A549 (cell line): ENCODE measurements around the gene SGSM2. TPM values are rescaled to one million over a fixed set of nuclear protein-coding genes. Genes with fewer than 3 reads are reported as not detected.

ENCODE experiments used
- ATAC-seq, 2 experiments: fragments of 200-7000 bp in 1 of 2; fragments of >200 bp in 1 of 2; cut with Nextera tagmentation in 1 of 2; cut with Tn5 transposase in 1 of 2; 3 replicates each; pipeline versions ENCODE4 v1.8.0 to v1.9.1; 2018 to 2020; ENCODE audit warnings: mild to moderate bottlenecking in 1 of 2, moderate library complexity in 1 of 2
- CTCF ChIA-PET: fragments of 300-600 bp; sonication (Branson Sonifier 250); formaldehyde crosslinking; extraction: SDS; loops from one replicate; lab custom pipeline; 2021; ENCODE audit warnings: antibody characterized with exemption, inconsistent platforms; lab: Yijun Ruan, JAX
- POLR2A ChIA-PET: fragments of 350-600 bp; formaldehyde crosslinking; extraction: SDS; loops from one replicate; lab custom pipeline; 2021; ENCODE audit warnings: antibody characterized with exemption, inconsistent platforms; lab: Yijun Ruan, JAX
- DNase-seq, 2 experiments: peaks; one replicate each; pipeline versions ENCODE4 v3.0.0 to v3.0.0-alpha.2; 2011 to 2016; ENCODE audit warnings: low read depth in 1 of 2, low spot score in 1 of 2
- FAIRE-seq: peaks from 2 replicates; lab custom pipeline; 2011; peaks lifted over from hg19 to GRCh38; lab: Jason Lieb, UNC
- H3K27ac ChIP-seq, 2 experiments: fragments of >200 bp; sonication (Bioruptor Twin); formaldehyde crosslinking; 3 replicates each; pipeline ENCODE4 v1.5.1; 2016 to 2017
- H3K4me1 ChIP-seq: fragments of >200 bp; sonication (Bioruptor Twin); formaldehyde crosslinking; 3 replicates; pipeline ENCODE4 v1.6.1; 2016
- H3K4me2 ChIP-seq: fragments of >200 bp; sonication (Bioruptor Twin); formaldehyde crosslinking; 3 replicates; pipeline ENCODE4 v1.6.1; 2016
- H3K4me3 ChIP-seq: fragments of >200 bp; sonication (Bioruptor Twin); formaldehyde crosslinking; 3 replicates; pipeline ENCODE4 v1.5.1; 2016
- H3K9me3 ChIP-seq: fragments of >200 bp; sonication (Bioruptor Twin); formaldehyde crosslinking; 3 replicates; pipeline ENCODE4 v1.6.1; 2016
- CBX2 ChIP-seq: fragments of 200-600 bp; sonication (generic); IDR thresholded peaks from 2 replicates; pipeline ENCODE4 v1.6.1; 2016; ENCODE audit warnings: low read depth, mild to moderate bottlenecking, borderline replicate concordance
- CEBPB ChIP-seq, 2 experiments: fragments of >200 bp in 1 of 2; sonication (Bioruptor Twin) in 1 of 2; formaldehyde crosslinking in 1 of 2; IDR thresholded peaks; 2 replicates each; pipeline ENCODE4 v1.6.1; 2012 to 2016
- ESRRA ChIP-seq: fragments of 150-350 bp; IDR thresholded peaks from 2 replicates; pipeline ENCODE4 v1.6.1; 2014; ENCODE audit warnings: mild to moderate bottlenecking, low read length, borderline replicate concordance
- HEYL ChIP-seq: fragments of 250-450 bp; sonication (Bioruptor Pico); IDR thresholded peaks from 2 replicates; pipeline ENCODE4 v1.8.0; 2021; ENCODE audit warnings: mild to moderate bottlenecking, moderate library complexity
- NFE2L2 ChIP-seq: fragments of 150-350 bp; conservative IDR thresholded peaks from 2 replicates; pipeline ENCODE4 v1.6.1; 2014; ENCODE audit warnings: low read length
- NR3C1 ChIP-seq: fragments of >200 bp; sonication (Bioruptor Twin); formaldehyde crosslinking; IDR thresholded peaks from 3 replicates; pipeline ENCODE4 v1.6.1; 2017
- POLR2AphosphoS2 ChIP-seq: conservative IDR thresholded peaks from 2 replicates; pipeline ENCODE4 v1.6.1; 2012; ENCODE audit warnings: low read length, improper control_type of control experiment, inconsistent platforms
- RAD21 ChIP-seq, 2 experiments: fragments of >200 bp in 1 of 2; sonication (Bioruptor Twin) in 1 of 2; formaldehyde crosslinking in 1 of 2; IDR thresholded peaks in 1 of 2; conservative IDR thresholded peaks in 1 of 2; 2 replicates in 1 of 2; 3 replicates in 1 of 2; pipeline ENCODE4 v1.6.1; 2012 to 2018; ENCODE audit warnings: inconsistent platforms in 1 of 2
- RARB ChIP-seq: fragments of 250-450 bp; sonication (Bioruptor Pico); IDR thresholded peaks from 2 replicates; pipeline ENCODE4 v1.8.0; 2021; ENCODE audit warnings: mild to moderate bottlenecking, moderate library complexity
- SMC3 ChIP-seq: fragments of >200 bp; sonication (Bioruptor Twin); formaldehyde crosslinking; IDR thresholded peaks from 3 replicates; pipeline ENCODE4 v1.6.1; 2018; ENCODE audit warnings: inconsistent platforms
- ZC3H11A ChIP-seq: fragments of 450-650 bp; IDR thresholded peaks from 2 replicates; pipeline ENCODE4 v1.6.1; 2014; ENCODE audit warnings: antibody characterized with exemption, mild to moderate bottlenecking
- WGBS: methylation state at CpG from one replicate; pipeline ENCODE4 v1.1.6; 2017; ENCODE audit errors: missing lambda C conversion rate; 5-methylcytosine and 5-hydroxymethylcytosine counted together
- polyA plus RNA-seq, 4 experiments: library from polyadenylated mRNA; depleted of rRNA in 3 of 4; stranded (reverse); fragments of >200 nt; fragmentation: RNase III in 1 of 4; extraction: RNeasy Plus Mini Kit Qiagen cat#74134 plus additional on column Dnase treatment in 1 of 4; gene quantifications; 2 replicates in 3 of 4; 3 replicates in 1 of 4; pipeline ENCODE4 v1.2.3, GENCODE V29; 2011 to 2017
- TF ChIP-seq, protein P1 (sequence below): fragments of 450-650 bp; IDR thresholded peaks from 2 replicates; pipeline ENCODE4 v1.6.1; 2014; ENCODE audit warnings: antibody characterized with exemption
- TF ChIP-seq, protein P2 (sequence below): fragments of >200 bp; sonication (Bioruptor Twin); formaldehyde crosslinking; IDR thresholded peaks from 3 replicates; pipeline ENCODE4 v1.5.1; 2016
- TF ChIP-seq, protein P3 (sequence below): IDR thresholded peaks from 2 replicates; pipeline ENCODE4 v1.6.1; 2012

SGSM2 gene
- polyA plus RNA-seq, 2 of the 4 experiments (the other 2 are of a cell fraction) = 24.9 to 53.3 TPM

DNA sequence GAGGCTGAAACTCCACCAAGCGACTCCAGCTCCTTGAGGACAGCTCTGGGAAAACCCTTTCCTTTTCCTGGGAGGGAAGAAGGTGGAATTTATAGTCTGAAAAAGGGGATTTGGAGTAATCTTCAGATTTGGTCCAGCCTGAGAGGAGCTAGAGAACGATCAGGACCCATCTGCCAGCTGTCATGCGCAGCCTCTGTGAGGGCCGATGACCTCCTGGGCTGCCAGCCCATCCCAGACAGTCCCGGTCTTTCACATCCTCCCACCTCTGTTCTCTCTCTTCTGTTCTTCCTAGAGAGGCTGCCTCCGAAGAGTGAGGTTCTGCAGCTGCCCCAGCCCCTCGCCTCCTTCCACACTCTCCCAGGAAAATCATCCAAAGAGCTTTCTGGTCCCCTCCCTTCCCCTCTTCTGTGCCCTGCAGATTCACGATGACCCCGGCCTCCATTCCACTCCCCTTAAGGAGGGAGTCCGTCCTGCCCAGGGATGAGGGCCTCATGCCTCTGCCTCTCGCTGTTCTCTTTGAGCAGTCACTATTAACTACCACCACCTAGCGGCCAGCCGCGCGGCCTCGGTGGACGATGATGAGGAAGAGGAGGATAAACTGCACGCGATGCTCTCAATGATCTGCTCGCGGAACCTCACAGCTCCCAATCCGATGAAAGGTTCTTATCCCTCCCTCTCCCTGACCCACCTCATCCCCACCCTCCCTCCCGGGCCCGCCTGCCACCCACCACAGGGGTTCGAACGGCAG, 29.6 kb downstream of the SGSM2 start:
- H3K4me2 ChIP-seq = no peak overlapping the region
- ChIA-PET CTCF (interaction anchor here (0.9 to 15.8 kb wide), 20 partner anchors 7 to 326 kb away, joined by 3 to 255 read pairs (median 4); partner anchors contain the start of gene HIC1), POLR2A (no interaction called here)
- H3K4me3 ChIP-seq = no peak overlapping the region
- TF ChIP-seq, protein P1, sequence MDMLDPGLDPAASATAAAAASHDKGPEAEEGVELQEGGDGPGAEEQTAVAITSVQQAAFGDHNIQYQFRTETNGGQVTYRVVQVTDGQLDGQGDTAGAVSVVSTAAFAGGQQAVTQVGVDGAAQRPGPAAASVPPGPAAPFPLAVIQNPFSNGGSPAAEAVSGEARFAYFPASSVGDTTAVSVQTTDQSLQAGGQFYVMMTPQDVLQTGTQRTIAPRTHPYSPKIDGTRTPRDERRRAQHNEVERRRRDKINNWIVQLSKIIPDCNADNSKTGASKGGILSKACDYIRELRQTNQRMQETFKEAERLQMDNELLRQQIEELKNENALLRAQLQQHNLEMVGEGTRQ = no peak
- peak in 1 of 2 experiments; percentile 56; a peak in 2 of 5 replicates for TF ChIP-seq RAD21 (conservative IDR thresholded peaks at IDR 0.05 in 1 of 2, IDR thresholded peaks at IDR 0.05 in 1 of 2)
- TF ChIP-seq RARB = no peak
- TF ChIP-seq, protein P2, sequence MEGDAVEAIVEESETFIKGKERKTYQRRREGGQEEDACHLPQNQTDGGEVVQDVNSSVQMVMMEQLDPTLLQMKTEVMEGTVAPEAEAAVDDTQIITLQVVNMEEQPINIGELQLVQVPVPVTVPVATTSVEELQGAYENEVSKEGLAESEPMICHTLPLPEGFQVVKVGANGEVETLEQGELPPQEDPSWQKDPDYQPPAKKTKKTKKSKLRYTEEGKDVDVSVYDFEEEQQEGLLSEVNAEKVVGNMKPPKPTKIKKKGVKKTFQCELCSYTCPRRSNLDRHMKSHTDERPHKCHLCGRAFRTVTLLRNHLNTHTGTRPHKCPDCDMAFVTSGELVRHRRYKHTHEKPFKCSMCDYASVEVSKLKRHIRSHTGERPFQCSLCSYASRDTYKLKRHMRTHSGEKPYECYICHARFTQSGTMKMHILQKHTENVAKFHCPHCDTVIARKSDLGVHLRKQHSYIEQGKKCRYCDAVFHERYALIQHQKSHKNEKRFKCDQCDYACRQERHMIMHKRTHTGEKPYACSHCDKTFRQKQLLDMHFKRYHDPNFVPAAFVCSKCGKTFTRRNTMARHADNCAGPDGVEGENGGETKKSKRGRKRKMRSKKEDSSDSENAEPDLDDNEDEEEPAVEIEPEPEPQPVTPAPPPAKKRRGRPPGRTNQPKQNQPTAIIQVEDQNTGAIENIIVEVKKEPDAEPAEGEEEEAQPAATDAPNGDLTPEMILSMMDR = peak; percentile 43
- TF ChIP-seq CBX2 = no peak
- TF ChIP-seq ZC3H11A = no peak
- no peaks in the 10 kb centered on the region for H3K4me1 ChIP-seq
- DNase-seq (peak; percentile 31 to 44), FAIRE-seq (no peak), ATAC-seq (peak; percentile 28 to 69; a peak in 3 of 6 replicates)
- no peaks in the 10 kb centered on the region for H3K9me3 ChIP-seq
- H3K27ac ChIP-seq = no peak overlapping the region
- WGBS = 77% methylated on average over 22 of the region's 26 CpGs

DNA sequence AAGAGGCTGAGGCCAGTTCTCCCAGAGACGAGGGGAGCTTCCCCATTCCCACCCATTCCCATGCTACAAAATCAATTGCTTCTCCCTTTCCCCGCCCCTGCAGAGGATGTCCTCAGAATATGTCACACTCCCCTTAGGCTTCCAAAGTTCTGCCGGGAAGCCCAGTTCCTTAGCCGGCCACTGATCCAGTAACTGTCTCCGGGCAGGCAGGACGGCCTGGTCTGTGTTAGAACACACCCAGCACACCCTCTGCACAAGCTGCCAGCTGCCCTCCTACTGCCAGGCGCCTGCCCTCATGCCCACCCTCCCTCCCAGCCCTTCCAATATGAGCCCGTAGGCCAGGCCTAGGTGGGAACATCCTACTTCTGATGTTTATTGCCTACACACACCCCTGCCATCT, 31.1 kb downstream of the SGSM2 start:
- Histone ChIP-seq H3K4me3 (no peak overlapping the region), H3K9me3 (no peaks in the 10 kb centered on the region), H3K4me2 (no peak overlapping the region), H3K4me1 (no peaks in the 10 kb centered on the region), H3K27ac (no peak overlapping the region)
- ChIA-PET CTCF (interaction anchor here (0.5 to 15.8 kb wide), 15 partner anchors 9 to 314 kb away, joined by 3 to 255 read pairs (median 5); partner anchors contain the start of genes HIC1 and MNT), POLR2A (no interaction called here)
- TF ChIP-seq ZC3H11A (no peak), CEBPB (IDR thresholded peaks at IDR 0.05) (no peak)
- ATAC-seq (no peak), FAIRE-seq (no peak), DNase-seq (no peak)
- WGBS = 80% methylated on average over 8 of the region's 8 CpGs

DNA sequence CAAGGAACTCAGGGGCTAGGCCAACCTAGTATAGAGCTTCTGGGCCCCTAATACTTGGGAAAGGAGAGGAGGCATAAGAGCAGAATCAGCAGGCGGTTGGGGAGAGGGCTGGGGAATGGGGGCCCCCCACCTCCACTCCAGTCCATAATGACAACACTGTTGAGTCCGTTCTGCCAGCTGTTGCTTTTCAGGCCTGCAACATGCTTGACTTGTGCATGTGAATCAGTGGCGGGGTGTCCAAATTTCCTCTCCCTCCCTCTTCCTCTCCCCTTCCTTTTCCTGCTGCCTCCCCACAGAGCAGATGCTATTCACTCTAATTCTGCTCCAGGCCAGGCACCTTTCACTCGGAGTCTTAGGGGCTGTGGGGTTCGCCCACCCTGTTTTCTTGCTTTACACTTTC, 31.7 kb downstream of the SGSM2 start:
- TF ChIP-seq HEYL (CRISPR knock-in tag) (no peak), NFE2L2 (no peak), NR3C1 (no peak), POLR2AphosphoS2 (no peak), SMC3 (no peak), RAD21 (conservative IDR thresholded peaks at IDR 0.05 in 1 of 2, IDR thresholded peaks at IDR 0.05 in 1 of 2) (no peak), ESRRA (no peak)
- TF ChIP-seq, protein P3, sequence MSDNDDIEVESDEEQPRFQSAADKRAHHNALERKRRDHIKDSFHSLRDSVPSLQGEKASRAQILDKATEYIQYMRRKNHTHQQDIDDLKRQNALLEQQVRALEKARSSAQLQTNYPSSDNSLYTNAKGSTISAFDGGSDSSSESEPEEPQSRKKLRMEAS = no peak
- FAIRE-seq (no peak), ATAC-seq (no peak), DNase-seq (no peak)
- Histone ChIP-seq H3K4me1 (no peaks in the 10 kb centered on the region), H3K27ac (no peak overlapping the region), H3K4me2 (no peak overlapping the region), H3K4me3 (no peak overlapping the region), H3K9me3 (no peaks in the 10 kb centered on the region)
- ChIA-PET POLR2A (interaction anchor here (1.4 kb wide), 1 partner anchor 8 kb away, joined by 3 read pairs; no protein-coding TSS in a partner anchor), CTCF (interaction anchor here (0.7 to 15.8 kb wide), 10 partner anchors 10 to 116 kb away, joined by 3 to 255 read pairs (median 6); no protein-coding TSS in a partner anchor)
- 81% methylated on average over 5 of the region's 5 CpGs for WGBS
